ENCODE measurements around the gene MAP2K7. TPM values are rescaled to one million over a fixed set of nuclear protein-coding genes. Genes with fewer than 3 reads are reported as not detected.
A peak's percentile ranks its signal among the peaks of the same experiment; 100 is the strongest.

MAP2K7 gene
- total and polyA plus RNA-seq, 10 donors, result 12.4 to 44.3 (median 28.2) TPM

DNA sequence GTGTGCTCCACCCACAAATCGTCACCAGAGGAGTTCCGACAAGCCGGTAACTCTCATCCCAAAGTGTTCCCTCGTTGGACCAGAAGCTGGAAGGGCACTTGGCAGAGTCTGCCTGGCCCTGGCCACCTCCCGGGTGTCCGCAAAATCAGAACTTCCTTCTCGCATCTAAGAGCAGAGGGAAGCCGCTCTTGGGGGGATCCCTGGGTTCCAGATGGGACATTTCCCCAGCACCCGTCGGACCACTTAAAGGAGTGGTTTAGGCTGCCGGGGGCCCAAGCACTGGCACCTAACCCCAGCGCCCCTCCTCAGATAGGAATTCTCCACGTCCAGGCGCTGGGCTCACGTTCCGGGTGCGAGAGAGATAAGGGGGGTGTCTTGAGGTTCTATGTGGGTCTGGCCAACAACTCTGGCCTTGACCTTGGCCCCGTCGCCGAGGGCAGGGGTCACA is 857 bp upstream of the MAP2K7 start:
- Histone ChIP-seq H3K4me3 (peak overlapping the region; percentile 52 to 89 (median 74)), H3K9me3 (no peaks in the 10 kb centered on the region), H3K27me3 (replicated peaks in 1 of 7) (peaks cover 0 to 13% (median 0%) of the 10 kb centered on the region in 7 donors), H3K27ac (peak overlapping the region; percentile 83 to 95 (median 92)), H3K4me1 (peaks cover 14 to 49% (median 41%) of the 10 kb centered on the region in 6 donors), H3K36me3 (peaks cover 0 to 31% (median 7%) of the 10 kb centered on the region in 6 donors)
- intact Hi-C loops (cut with DNase I; ENCODE audit: low total_unique reads), result no loop called here
- no peak for DNase-seq
- WGBS, 5 donors, result 17 to 49% (median 23%) methylated on average over 8 to 20 of the region's 20 CpGs
- TF ChIP-seq POLR2AphosphoS5 (IDR thresholded peaks at IDR 0.05), result no peak

GRCh38 chr19:7904074-7905020 is 670 bp downstream of the MAP2K7 start:
- intact Hi-C loops (cut with DNase I; ENCODE audit: low total_unique reads), result no loop called here
- TF ChIP-seq POLR2A (IDR thresholded peaks at IDR 0.05) (no peak), POLR2AphosphoS5 (IDR thresholded peaks at IDR 0.05) (no peak)
- TF ChIP-seq, protein P1, sequence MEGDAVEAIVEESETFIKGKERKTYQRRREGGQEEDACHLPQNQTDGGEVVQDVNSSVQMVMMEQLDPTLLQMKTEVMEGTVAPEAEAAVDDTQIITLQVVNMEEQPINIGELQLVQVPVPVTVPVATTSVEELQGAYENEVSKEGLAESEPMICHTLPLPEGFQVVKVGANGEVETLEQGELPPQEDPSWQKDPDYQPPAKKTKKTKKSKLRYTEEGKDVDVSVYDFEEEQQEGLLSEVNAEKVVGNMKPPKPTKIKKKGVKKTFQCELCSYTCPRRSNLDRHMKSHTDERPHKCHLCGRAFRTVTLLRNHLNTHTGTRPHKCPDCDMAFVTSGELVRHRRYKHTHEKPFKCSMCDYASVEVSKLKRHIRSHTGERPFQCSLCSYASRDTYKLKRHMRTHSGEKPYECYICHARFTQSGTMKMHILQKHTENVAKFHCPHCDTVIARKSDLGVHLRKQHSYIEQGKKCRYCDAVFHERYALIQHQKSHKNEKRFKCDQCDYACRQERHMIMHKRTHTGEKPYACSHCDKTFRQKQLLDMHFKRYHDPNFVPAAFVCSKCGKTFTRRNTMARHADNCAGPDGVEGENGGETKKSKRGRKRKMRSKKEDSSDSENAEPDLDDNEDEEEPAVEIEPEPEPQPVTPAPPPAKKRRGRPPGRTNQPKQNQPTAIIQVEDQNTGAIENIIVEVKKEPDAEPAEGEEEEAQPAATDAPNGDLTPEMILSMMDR (IDR thresholded peaks at IDR 0.05 in 8 of 11, conservative IDR thresholded peaks at IDR 0.05 in 3 of 11), result no peak

GRCh38 chr19:7905268-7905667 is 1.6 kb downstream of the MAP2K7 start:
- TF ChIP-seq, protein P1 (IDR thresholded peaks at IDR 0.05 in 8 of 11, conservative IDR thresholded peaks at IDR 0.05 in 3 of 11), result no peak
- no peak for TF ChIP-seq POLR2AphosphoS5 (IDR thresholded peaks at IDR 0.05)
- TF ChIP-seq POLR2A (IDR thresholded peaks at IDR 0.05), result no peak
- WGBS, 5 donors, result 75 to 85% (median 83%) methylated on average over 10 of the region's 10 CpGs
- Histone ChIP-seq H3K4me3 (peak overlapping the region in 4 of 8 donors; percentile 72 to 89 (median 76)), H3K27ac (peak overlapping the region in 1 of 8 donors; percentile 94), H3K9me3 (no peaks in the 10 kb centered on the region), H3K4me1 (peaks cover 14 to 67% (median 51%) of the 10 kb centered on the region in 6 donors), H3K27me3 (replicated peaks in 1 of 7) (peaks cover 0 to 4% (median 0%) of the 10 kb centered on the region in 7 donors), H3K36me3 (peaks cover 0 to 54% (median 17%) of the 10 kb centered on the region in 6 donors)
- peak; percentile 81 for DNase-seq
- intact Hi-C loops (cut with DNase I; ENCODE audit: low total_unique reads), result no loop called here

More at GRCh38 chr19:7904074-7905020, 670 bp downstream of the MAP2K7 start:
- peak; percentile 94 for DNase-seq
- Histone ChIP-seq H3K9me3 (no peaks in the 10 kb centered on the region), H3K4me1 (peaks cover 14 to 64% (median 51%) of the 10 kb centered on the region in 6 donors), H3K27ac (peak overlapping the region; percentile 76 to 95 (median 92)), H3K4me3 (peak overlapping the region; percentile 55 to 89 (median 74)), H3K27me3 (replicated peaks in 1 of 7) (peaks cover 0 to 13% (median 0%) of the 10 kb centered on the region in 7 donors), H3K36me3 (peaks cover 0 to 45% (median 10%) of the 10 kb centered on the region in 6 donors)
- 12 to 46% (median 16%) methylated on average over 13 to 68 of the region's 68 CpGs for WGBS, 5 donors

DNA sequence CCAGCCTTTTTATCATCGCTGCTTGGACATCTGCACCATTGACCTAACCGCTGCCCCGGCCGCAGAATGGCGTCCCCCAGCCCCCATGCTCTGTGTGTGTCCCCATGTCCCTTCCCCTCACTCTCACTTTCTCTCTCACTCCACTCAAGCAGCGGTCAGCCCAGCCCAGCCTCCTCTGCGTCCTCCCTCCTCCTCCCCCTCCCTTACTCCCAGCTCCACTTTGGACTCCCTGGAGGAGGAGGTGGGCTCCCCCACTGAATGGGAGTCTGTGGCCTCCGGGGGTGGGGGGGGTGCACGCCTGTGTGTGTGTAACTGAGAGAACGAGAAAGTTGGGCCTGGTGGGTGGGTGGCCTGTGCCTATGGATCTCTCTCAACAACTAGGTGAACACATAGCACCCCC is 2.2 kb downstream of the MAP2K7 start:
- peak; percentile 75 for DNase-seq
- Histone ChIP-seq H3K4me3 (no peak overlapping the region), H3K27me3 (replicated peaks in 1 of 7) (no peaks in the 10 kb centered on the region), H3K36me3 (peaks cover 0 to 60% (median 23%) of the 10 kb centered on the region in 6 donors), H3K27ac (no peak overlapping the region), H3K4me1 (peaks cover 14 to 72% (median 51%) of the 10 kb centered on the region in 6 donors), H3K9me3 (no peaks in the 10 kb centered on the region)
- WGBS, 5 donors, result 87 to 96% (median 91%) methylated on average over 10 of the region's 10 CpGs
- intact Hi-C loops (cut with DNase I; ENCODE audit: low total_unique reads), result no loop called here
- TF ChIP-seq, protein P1 (IDR thresholded peaks at IDR 0.05 in 8 of 11, conservative IDR thresholded peaks at IDR 0.05 in 3 of 11), result no peak
- TF ChIP-seq POLR2AphosphoS5 (IDR thresholded peaks at IDR 0.05) (no peak), POLR2A (IDR thresholded peaks at IDR 0.05) (no peak)

Data from spleen (tissue), 11 donors.